HEK293 (cell line): Measurements from ENCODE around the gene AKAP6.

Experiments
- CTCF ChIA-PET: fragments of 350-600 bp; formaldehyde crosslinking; extraction: SDS; loops from one replicate; lab custom pipeline; 2021; ENCODE audit warnings: antibody characterized with exemption; lab: Yijun Ruan, JAX
- POLR2A ChIA-PET: fragments of 300-600 bp; formaldehyde crosslinking; extraction: SDS; loops from one replicate; lab custom pipeline; 2020; ENCODE audit warnings: antibody characterized with exemption, inconsistent platforms; lab: Yijun Ruan, JAX
- H3K27ac ChIP-seq: fragments of 200-500 bp; sonication (Bioruptor generic); 2 replicates; pipeline ENCODE4 v1.5.1; 2014; ENCODE audit warnings: low read depth, low read length, control low read depth, inconsistent platforms; ENCODE audit errors: extremely low read depth
- H3K36me3 ChIP-seq, 2 experiments: fragments of 200-500 bp in 1 of 2; sonication (Bioruptor generic) in 1 of 2; 1 replicate in 1 of 2; 2 replicates in 1 of 2; pipeline ENCODE4 v1.5.1; 2014 to 2017; ENCODE audit warnings: inconsistent platforms in 2 of 2, low read length in 2 of 2; ENCODE audit not compliant: control insufficient read depth in 2 of 2, insufficient read depth in 1 of 2
- H3K4me1 ChIP-seq: fragments of 200-500 bp; sonication (Bioruptor generic); 2 replicates; pipeline ENCODE4 v1.5.1; 2014; ENCODE audit warnings: mild to moderate bottlenecking, low read length, inconsistent platforms; ENCODE audit not compliant: control insufficient read depth, insufficient read depth
- H3K4me3 ChIP-seq: 2 replicates; pipeline ENCODE4 v1.5.1; 2011; ENCODE audit warnings: low read depth, mild to moderate bottlenecking, control low read depth, low read length, moderate library complexity
- H3K9me3 ChIP-seq: fragments of 200-500 bp; sonication (Bioruptor generic); 2 replicates; pipeline ENCODE4 v1.5.1; 2014; ENCODE audit warnings: low read depth, low read length, inconsistent platforms; ENCODE audit not compliant: control insufficient read depth, insufficient read depth
- GLI2 ChIP-seq: fragments of 450-650 bp; formaldehyde crosslinking; IDR thresholded peaks from 2 replicates; pipeline ENCODE4; 2017; ENCODE audit warnings: missing biosample characterization, missing genetic modification characterization, low read depth, borderline replicate concordance
- MEIS1 ChIP-seq: sonication (generic); formaldehyde crosslinking; IDR thresholded peaks from 2 replicates; pipeline ENCODE4 v1.8.1; 2022; ENCODE audit warnings: missing genetic modification reagents, mild to moderate bottlenecking, borderline replicate concordance
- MYNN ChIP-seq: fragments of 450-650 bp; formaldehyde crosslinking; IDR thresholded peaks from 2 replicates; pipeline ENCODE4 v1.5.1; 2016; ENCODE audit warnings: missing biosample characterization, missing genetic modification characterization, borderline replicate concordance
- SP3 ChIP-seq: fragments of 450-650 bp; formaldehyde crosslinking; IDR thresholded peaks from 2 replicates; pipeline ENCODE4 v1.5.1; 2016; ENCODE audit warnings: missing biosample characterization, missing genetic modification characterization
- TRIM28 ChIP-seq: IDR thresholded peaks from 2 replicates; pipeline ENCODE4 v1.6.1; 2011; ENCODE audit warnings: low read length, control low read depth, borderline replicate concordance
- YY1 ChIP-seq: fragments of 450-650 bp; formaldehyde crosslinking; IDR thresholded peaks from 2 replicates; pipeline ENCODE4 v1.5.1; 2018; ENCODE audit warnings: missing biosample characterization, missing genetic modification characterization
- YY2 ChIP-seq: fragments of 450-650 bp; formaldehyde crosslinking; IDR thresholded peaks from 2 replicates; pipeline ENCODE4 v1.5.1; 2016; ENCODE audit warnings: missing biosample characterization, missing genetic modification characterization
- ZFHX2 ChIP-seq: fragments of 450-650 bp; formaldehyde crosslinking; conservative IDR thresholded peaks from 2 replicates; pipeline ENCODE4 v1.5.1; 2016; ENCODE audit warnings: missing biosample characterization, missing genetic modification characterization
- ZFP37 ChIP-seq: fragments of 450-650 bp; formaldehyde crosslinking; IDR thresholded peaks from 2 replicates; pipeline ENCODE4 v1.5.1; 2016; ENCODE audit warnings: missing biosample characterization, missing genetic modification characterization
- ZFP41 ChIP-seq: fragments of 450-650 bp; formaldehyde crosslinking; IDR thresholded peaks from 2 replicates; pipeline ENCODE4 v1.5.1; 2016; ENCODE audit warnings: missing biosample characterization, missing genetic modification characterization, borderline replicate concordance
- ZNF10 ChIP-seq: fragments of 450-650 bp; formaldehyde crosslinking; IDR thresholded peaks from 2 replicates; pipeline ENCODE4 v1.5.1; 2017; ENCODE audit warnings: missing biosample characterization, missing genetic modification characterization
- ZNF112 ChIP-seq: fragments of 450-650 bp; formaldehyde crosslinking; IDR thresholded peaks from 2 replicates; pipeline ENCODE4 v1.5.0; 2017; ENCODE audit warnings: missing biosample characterization, missing genetic modification characterization
- ZNF146 ChIP-seq: fragments of 450-650 bp; formaldehyde crosslinking; IDR thresholded peaks from 2 replicates; pipeline ENCODE4 v1.5.1; 2016; ENCODE audit warnings: missing biosample characterization, missing genetic modification characterization
- ZNF2 ChIP-seq: fragments of 450-650 bp; formaldehyde crosslinking; IDR thresholded peaks from 2 replicates; pipeline ENCODE4 v1.5.1; 2016; ENCODE audit warnings: missing biosample characterization, missing genetic modification characterization
- ZNF202 ChIP-seq: fragments of 450-650 bp; formaldehyde crosslinking; IDR thresholded peaks from 2 replicates; pipeline ENCODE4 v1.5.1; 2016; ENCODE audit warnings: missing biosample characterization, missing genetic modification characterization, borderline replicate concordance
- ZNF214 ChIP-seq: fragments of 450-650 bp; formaldehyde crosslinking; IDR thresholded peaks from 2 replicates; pipeline ENCODE4 v1.5.1; 2017; ENCODE audit warnings: missing biosample characterization, mild to moderate bottlenecking, missing genetic modification characterization, borderline replicate concordance
- ZNF221 ChIP-seq: fragments of 450-650 bp; formaldehyde crosslinking; IDR thresholded peaks from 2 replicates; pipeline ENCODE4 v1.5.1; 2017; ENCODE audit warnings: missing biosample characterization, missing genetic modification characterization, borderline replicate concordance
- ZNF24 ChIP-seq: fragments of 450-650 bp; formaldehyde crosslinking; IDR thresholded peaks from 2 replicates; pipeline ENCODE4 v1.5.1; 2016; ENCODE audit warnings: missing biosample characterization, missing genetic modification characterization
- ZNF248 ChIP-seq: fragments of 450-650 bp; formaldehyde crosslinking; IDR thresholded peaks from 2 replicates; pipeline ENCODE4 v1.5.1; 2017; ENCODE audit warnings: missing biosample characterization, missing genetic modification characterization
- ZNF324 ChIP-seq: fragments of 450-650 bp; formaldehyde crosslinking; IDR thresholded peaks from 2 replicates; pipeline ENCODE4 v1.5.1; 2016; ENCODE audit warnings: missing biosample characterization, missing genetic modification characterization
- ZNF423 ChIP-seq: fragments of 450-650 bp; formaldehyde crosslinking; IDR thresholded peaks from 2 replicates; pipeline ENCODE4 v1.5.1; 2016; ENCODE audit warnings: missing biosample characterization, missing genetic modification characterization
- ZNF473 ChIP-seq: fragments of 450-650 bp; formaldehyde crosslinking; IDR thresholded peaks from 2 replicates; pipeline ENCODE4 v1.5.1; 2017; ENCODE audit warnings: missing biosample characterization, missing genetic modification characterization
- ZNF518A ChIP-seq: fragments of 450-650 bp; formaldehyde crosslinking; conservative IDR thresholded peaks from 2 replicates; pipeline ENCODE4 v1.5.1; 2016; ENCODE audit warnings: low read depth, missing biosample characterization, missing genetic modification characterization
- ZNF560 ChIP-seq: fragments of 450-650 bp; formaldehyde crosslinking; IDR thresholded peaks from 2 replicates; pipeline ENCODE4 v1.5.1; 2017; ENCODE audit warnings: missing biosample characterization, missing genetic modification characterization, borderline replicate concordance
- ZNF600 ChIP-seq: fragments of 450-650 bp; formaldehyde crosslinking; IDR thresholded peaks from 2 replicates; pipeline ENCODE4 v1.5.1; 2016; ENCODE audit warnings: missing biosample characterization, missing genetic modification characterization
- ZNF610 ChIP-seq: fragments of 450-650 bp; formaldehyde crosslinking; IDR thresholded peaks from 2 replicates; pipeline ENCODE4 v1.5.1; 2016; ENCODE audit warnings: missing biosample characterization, missing genetic modification characterization, borderline replicate concordance
- ZNF629 ChIP-seq: fragments of 450-650 bp; formaldehyde crosslinking; IDR thresholded peaks from 2 replicates; pipeline ENCODE4 v1.5.1; 2017; ENCODE audit warnings: missing biosample characterization, missing genetic modification characterization
- ZNF677 ChIP-seq: fragments of 450-650 bp; IDR thresholded peaks from 2 replicates; pipeline ENCODE4 v1.5.0; 2018; ENCODE audit warnings: missing biosample characterization, mild to moderate bottlenecking, missing genetic modification characterization, moderate library complexity
- ZSCAN18 ChIP-seq: fragments of 450-650 bp; formaldehyde crosslinking; IDR thresholded peaks from 2 replicates; pipeline ENCODE4 v1.5.1; 2016; ENCODE audit warnings: missing biosample characterization, missing genetic modification characterization
- ZSCAN23 ChIP-seq: fragments of 450-650 bp; formaldehyde crosslinking; IDR thresholded peaks from 2 replicates; pipeline ENCODE4 v1.5.1; 2016; ENCODE audit warnings: missing biosample characterization, missing genetic modification characterization
- ZSCAN30 ChIP-seq: fragments of 450-650 bp; IDR thresholded peaks from 2 replicates; pipeline ENCODE4 v1.5.1; 2018; ENCODE audit warnings: missing biosample characterization, mild to moderate bottlenecking, missing genetic modification characterization, moderate library complexity

AKAP6 gene

GRCh38 chr14:32823706-32824105 lies 494.6 kb downstream of the AKAP6 start (continued):
- TF ChIP-seq ZNF214 (tag by site-specific recombination) = no peak
- no peak for TF ChIP-seq ZNF600 (tag by site-specific recombination)
- no peak for TF ChIP-seq ZFP41 (tag by site-specific recombination)
- TF ChIP-seq ZNF248 = no peak
- no peak for TF ChIP-seq ZNF24 (tag by site-specific recombination)
- TF ChIP-seq ZNF10 (tag by site-specific recombination) = no peak
- no peak for TF ChIP-seq GLI2 (tag by site-specific recombination)

- POLR2A ChIA-PET = no interaction called here
- TF ChIP-seq ZNF221 (tag by site-specific recombination) (no peak), ZNF518A (tag by site-specific recombination) (no peak), ZFHX2 (tag by site-specific recombination) (no peak), MYNN (tag by site-specific recombination) (no peak), ZNF2 (tag by site-specific recombination) (no peak), SP3 (no peak), ZNF112 (tag by site-specific recombination) (no peak), YY2 (tag by site-specific recombination) (no peak), ZNF202 (tag by site-specific recombination) (no peak), ZNF146 (tag by site-specific recombination) (no peak), ZNF600 (tag by site-specific recombination) (no peak), ZNF248 (no peak), ZNF324 (tag by site-specific recombination) (no peak), ZNF629 (tag by site-specific recombination) (no peak), ZNF677 (tag by site-specific recombination) (no peak), ZSCAN23 (tag by site-specific recombination) (no peak)
- TF ChIP-seq, all 188 proteins: peak for 0
- Histone ChIP-seq H3K4me1 (no peaks in the 10 kb centered on the region; the same call in 1 of the 2 replicates), H3K4me3 (no peak overlapping the region), H3K27ac (no peak overlapping the region), H3K9me3 (no peaks in the 10 kb centered on the region), H3K36me3 (no peaks in the 10 kb centered on the region)
- CTCF ChIA-PET = no interaction called here
Observed at GRCh38 chr14:32824195-32824594, 495.1 kb downstream of the AKAP6 start.

GRCh38 chr14:32825058-32825457 lies 496.0 kb downstream of the AKAP6 start:
- Histone ChIP-seq H3K36me3 (no peaks in the 10 kb centered on the region), H3K27ac (no peak overlapping the region), H3K9me3 (no peaks in the 10 kb centered on the region), H3K4me3 (no peak overlapping the region), H3K4me1 (no peaks in the 10 kb centered on the region; the same call in 1 of the 2 replicates)
- CTCF ChIA-PET = interaction anchor here (0.5 kb wide), 1 partner anchor 232 kb away, joined by 3 read pairs; no protein-coding TSS in a partner anchor
- POLR2A ChIA-PET = no interaction called here
- no peak for TF ChIP-seq MEIS1 (CRISPR knock-in tag)
- TF ChIP-seq GLI2 (tag by site-specific recombination) = no peak
- no peak for TF ChIP-seq TRIM28
- no peak for TF ChIP-seq YY1 (tag by site-specific recombination)
- TF ChIP-seq ZSCAN18 (tag by site-specific recombination) = no peak
- no peak for TF ChIP-seq ZNF423 (tag by site-specific recombination)
- no peak for TF ChIP-seq ZNF473 (tag by site-specific recombination)
- TF ChIP-seq ZNF560 = no peak
- no peak for TF ChIP-seq ZFP37 (tag by site-specific recombination)
- TF ChIP-seq ZNF610 = no peak
- no peak for TF ChIP-seq ZSCAN30
